ENCODE data around the gene PELI2. TPM values are rescaled to one million over a fixed set of nuclear protein-coding genes. Genes with fewer than 3 reads are reported as not detected.

PELI2 gene
- total and polyA plus RNA-seq, 2 of the 4 experiments (the other 2 are of a cell fraction), result 6.0 to 36.7 TPM

- Histone ChIP-seq H2BK15ac (ENCODE audit: low read depth, low read length) (no peak overlapping the region), H3K36me3 (ENCODE audit: control insufficient read depth, insufficient read depth, low read length) (peaks cover 27% of the 10 kb centered on the region), H4K91ac (ENCODE audit: insufficient read depth, low read depth, low read length) (no peak overlapping the region), H2BK5ac (ENCODE audit: low read depth, low read length, poor library complexity, severe bottlenecking) (no peak overlapping the region), H2AK5ac (ENCODE audit: low read depth, low read length) (no peak overlapping the region), H3K4ac (ENCODE audit: low read depth, low read length) (no peak overlapping the region), H4K8ac (ENCODE audit: low read depth in 2 of 2, low read length in 2 of 2) (no peak overlapping the region), H3K79me1 (ENCODE audit: low read depth in 1 of 2, low read length in 2 of 2) (no peaks in the 10 kb centered on the region), H3K27me3 (ENCODE audit: control insufficient read depth, insufficient read depth, low read length) (no peaks in the 10 kb centered on the region), H3K27ac (ENCODE audit: insufficient read depth, low read length) (no peak overlapping the region), H2AFZ (replicated peaks; ENCODE audit: low read length, poor library complexity) (no peak overlapping the region), H3K4me3 (ENCODE audit: insufficient read depth, low read depth, low read length) (no peak overlapping the region), H3K9ac (ENCODE audit: low read depth, low read length) (no peak overlapping the region), H3K4me2 (ENCODE audit: low read depth, low read length) (no peak overlapping the region), H2BK120ac (ENCODE audit: low read depth, low read length) (no peak overlapping the region), H4K20me1 (ENCODE audit: insufficient read depth, low read length) (no peaks in the 10 kb centered on the region), H3K23ac (ENCODE audit: low read depth, low read length) (no peak overlapping the region), H2AK9ac (replicated peaks; ENCODE audit: low read depth, low read length, poor library complexity) (no peak overlapping the region), H3K56ac (ENCODE audit: extremely low read depth, insufficient read depth, low read length) (no peak overlapping the region), H3K9me3 (ENCODE audit: control insufficient read depth, insufficient read depth, low read length) (no peaks in the 10 kb centered on the region), H3K18ac (ENCODE audit: low read depth, low read length) (no peak overlapping the region), H3K4me1 (ENCODE audit: control insufficient read depth, insufficient read depth, low read length) (no peaks in the 10 kb centered on the region; the same call in 1 of the 2 replicates), H3K9me1 (ENCODE audit: insufficient read depth, low read length) (peaks cover 17% of the 10 kb centered on the region; the same call in 1 of the 2 replicates), H3K14ac (replicated peaks; ENCODE audit: low read depth, low read length) (no peak overlapping the region), H2BK20ac (ENCODE audit: low read depth, low read length) (no peak overlapping the region), H4K5ac (ENCODE audit: low read depth, low read length) (no peak overlapping the region)
- WGBS, 2 experiments (ENCODE audit: extremely low coverage in 2 of 2, insufficient read length in 1 of 2), result 98% methylated on average over 7 of the region's 14 CpGs; no CpG with 5 or more reads in 1 of the 2 experiments
- BruUV-seq (replicated peaks), result no TSS peak
- TF ChIP-seq, protein P1, sequence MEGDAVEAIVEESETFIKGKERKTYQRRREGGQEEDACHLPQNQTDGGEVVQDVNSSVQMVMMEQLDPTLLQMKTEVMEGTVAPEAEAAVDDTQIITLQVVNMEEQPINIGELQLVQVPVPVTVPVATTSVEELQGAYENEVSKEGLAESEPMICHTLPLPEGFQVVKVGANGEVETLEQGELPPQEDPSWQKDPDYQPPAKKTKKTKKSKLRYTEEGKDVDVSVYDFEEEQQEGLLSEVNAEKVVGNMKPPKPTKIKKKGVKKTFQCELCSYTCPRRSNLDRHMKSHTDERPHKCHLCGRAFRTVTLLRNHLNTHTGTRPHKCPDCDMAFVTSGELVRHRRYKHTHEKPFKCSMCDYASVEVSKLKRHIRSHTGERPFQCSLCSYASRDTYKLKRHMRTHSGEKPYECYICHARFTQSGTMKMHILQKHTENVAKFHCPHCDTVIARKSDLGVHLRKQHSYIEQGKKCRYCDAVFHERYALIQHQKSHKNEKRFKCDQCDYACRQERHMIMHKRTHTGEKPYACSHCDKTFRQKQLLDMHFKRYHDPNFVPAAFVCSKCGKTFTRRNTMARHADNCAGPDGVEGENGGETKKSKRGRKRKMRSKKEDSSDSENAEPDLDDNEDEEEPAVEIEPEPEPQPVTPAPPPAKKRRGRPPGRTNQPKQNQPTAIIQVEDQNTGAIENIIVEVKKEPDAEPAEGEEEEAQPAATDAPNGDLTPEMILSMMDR (conservative IDR thresholded peaks at IDR 0.05; ENCODE audit: low read depth, low read length), result no peak
- TF ChIP-seq RCOR1 (IDR thresholded peaks at IDR 0.05; ENCODE audit: insufficient replicate concordance, low read length) (no peak), ELK1 (IDR thresholded peaks at IDR 0.05; ENCODE audit: borderline replicate concordance, low read depth, low read length) (no peak), POLR2A (IDR thresholded peaks at IDR 0.05; ENCODE audit: low read depth, low read length) (no peak), NFE2L2 (IDR thresholded peaks at IDR 0.05; ENCODE audit: low read depth, low read length) (no peak), CHD1 (IDR thresholded peaks at IDR 0.05; ENCODE audit: low read depth, low read length) (no peak), MAFK (IDR thresholded peaks at IDR 0.05; ENCODE audit: low read depth, low read length) (no peak), BHLHE40 (IDR thresholded peaks at IDR 0.05; ENCODE audit: low read depth, low read length) (no peak), USF2 (IDR thresholded peaks at IDR 0.05; ENCODE audit: low read depth, low read length) (no peak), SMC3 (IDR thresholded peaks at IDR 0.05; ENCODE audit: low read depth, low read length) (no peak), RFX5 (IDR thresholded peaks at IDR 0.05; ENCODE audit: low read depth, low read length) (no peak), MAZ (IDR thresholded peaks at IDR 0.05; ENCODE audit: borderline replicate concordance, low read depth, low read length) (no peak), MXI1 (IDR thresholded peaks at IDR 0.05; ENCODE audit: borderline replicate concordance, low read depth, low read length) (no peak)
- DNase-seq (no peak), ATAC-seq (ENCODE audit: low read depth) (no peak)
- POLR2A ChIA-PET (ENCODE audit: unreplicated experiment), result interaction anchor here (1.3 kb wide), 1 partner anchor 9 kb away, joined by 3 read pairs; no protein-coding TSS in a partner anchor
- CTCF ChIA-PET, result interaction anchor here (0.7 kb wide), 1 partner anchor 31 kb away, joined by 3 read pairs; no protein-coding TSS in a partner anchor
- intact Hi-C loops (cut with micrococcal nuclease), result no loop called here
- in situ Hi-C loops (cut with MboI; ENCODE audit: low sequenced_read_pairs), result no loop called here
- dilution Hi-C loops (cut with HindIII; ENCODE audit: low sequenced_read_pairs, unreplicated experiment), result no loop called here
Observed at GRCh38 chr14:56290195-56290594, 172.0 kb downstream of the PELI2 start.
